GM12878 (cell line): ENCODE measurements around the gene LMNTD2. TPM values are rescaled to one million over a fixed set of nuclear protein-coding genes. Genes with fewer than 3 reads are reported as not detected.

Source experiments
- BCL11A ChIP-seq: IDR thresholded peaks from 2 replicates; pipeline ENCODE4 v1.6.1; 2011; ENCODE audit warnings: low read depth, low read length
- BCLAF1 ChIP-seq: fragments of 450-650 bp; IDR thresholded peaks from 2 replicates; pipeline ENCODE4 v1.6.1; 2017; ENCODE audit warnings: antibody characterized with exemption, mild to moderate bottlenecking, moderate library complexity
- CHD4 ChIP-seq: fragments of 200-600 bp; sonication (generic); IDR thresholded peaks from 2 replicates; pipeline ENCODE4 v1.6.1; 2016; ENCODE audit warnings: mild to moderate bottlenecking
- DPF2 ChIP-seq: fragments of 450-650 bp; IDR thresholded peaks from 2 replicates; pipeline ENCODE4 v1.6.1; 2017; ENCODE audit warnings: mild to moderate bottlenecking
- EZH2 ChIP-seq: IDR thresholded peaks from 2 replicates; pipeline ENCODE4 v1.6.1; 2012; ENCODE audit warnings: low read depth, mild to moderate bottlenecking, control low read depth, inconsistent platforms, low read length, borderline replicate concordance; ENCODE audit not compliant: control insufficient read depth
- IKZF1 ChIP-seq: fragments of 450-650 bp; conservative IDR thresholded peaks from 2 replicates; pipeline ENCODE4 v1.6.1; 2017; ENCODE audit warnings: antibody characterized with exemption, mild to moderate bottlenecking
- LARP7 ChIP-seq: fragments of 450-650 bp; IDR thresholded peaks from 2 replicates; pipeline ENCODE4 v1.6.1; 2017; ENCODE audit warnings: mild to moderate bottlenecking
- NFYB ChIP-seq: IDR thresholded peaks from 2 replicates; pipeline ENCODE4 v1.6.1; 2011; ENCODE audit warnings: low read depth, mild to moderate bottlenecking, low read length, improper control_type of control experiment, moderate library complexity; ENCODE audit not compliant: insufficient read depth
- PAX5 ChIP-seq: IDR thresholded peaks from 2 replicates; pipeline ENCODE4 v1.6.1; 2011; ENCODE audit warnings: low read depth, low read length, borderline replicate concordance
- PKNOX1 ChIP-seq: fragments of 450-650 bp; IDR thresholded peaks from 2 replicates; pipeline ENCODE4 v1.6.1; 2016; ENCODE audit warnings: mild to moderate bottlenecking
- POLR2A ChIP-seq: IDR thresholded peaks from 2 replicates; pipeline ENCODE4 v1.6.1; 2011; ENCODE audit warnings: low read depth, mild to moderate bottlenecking, low read length
- RELB ChIP-seq: fragments of 450-650 bp; IDR thresholded peaks from 2 replicates; pipeline ENCODE4 v1.6.1; 2017; ENCODE audit warnings: low read depth, mild to moderate bottlenecking, moderate library complexity
- SMARCA5 ChIP-seq: fragments of 450-650 bp; IDR thresholded peaks from 2 replicates; pipeline ENCODE4 v1.6.1; 2017; ENCODE audit warnings: mild to moderate bottlenecking
- TCF12 ChIP-seq: IDR thresholded peaks from 2 replicates; pipeline ENCODE4 v1.6.1; 2011; ENCODE audit warnings: low read depth, mild to moderate bottlenecking, low read length
- ZNF217 ChIP-seq: fragments of 450-650 bp; IDR thresholded peaks from 2 replicates; pipeline ENCODE4 v1.6.1; 2017; ENCODE audit warnings: antibody characterized with exemption, mild to moderate bottlenecking
- ZNF687 ChIP-seq: fragments of 450-650 bp; IDR thresholded peaks from 2 replicates; pipeline ENCODE4 v1.6.1; 2017; ENCODE audit warnings: mild to moderate bottlenecking, moderate library complexity
- polyA plus RNA-seq, 11 experiments: library from polyadenylated mRNA; depleted of rRNA in 4 of 11; unstranded in 6 of 11; stranded (reverse) in 5 of 11; fragments of >200 nt; fragmentation: Nextera tagmentation in 4 of 11; fragmentation: Illumina TruSeq in 1 of 11; extraction: Ambion mirVana in 4 of 11; extraction: Trizol in 1 of 11; gene quantifications; 1 replicate in 1 of 11; 2 replicates in 10 of 11; pipeline versions ENCODE4 v1.2.1 to v1.2.3, GENCODE V29; 2011 to 2016; ENCODE audit warnings: inconsistent platforms in 2 of 11, missing spikeins in 2 of 11, low read depth in 1 of 11
- total RNA-seq, 4 experiments: library from RNA; depleted of rRNA in 3 of 4; stranded (reverse); fragments of >200 nt in 3 of 4; fragmentation: Illumina TruSeq in 1 of 4; extraction: Trizol in 1 of 4; gene quantifications; 2 replicates each; pipeline versions ENCODE4 v1.2.1 to v1.2.3, GENCODE V29; 2013 to 2021

Gene LMNTD2
- total and polyA plus RNA-seq, 10 of the 15 experiments (the other 5 are each of a cell fraction or from before 2014, with no cell fraction given): 0.22 to 4.1 (median 1.3) TPM; not detected in 2

- TF ChIP-seq RELB: no peak
- no peak for TF ChIP-seq NFYB
- TF ChIP-seq POLR2A: 0 out of 2 replicates have a peak, but pooled peaks have one; percentile 15
- no peak for TF ChIP-seq BCL11A
- 0 out of 2 replicates have a peak, but pooled peaks have one; percentile 18 for TF ChIP-seq PAX5
- TF ChIP-seq EZH2: no peak
- TF ChIP-seq ZNF687: 0 out of 2 replicates have a peak, but pooled peaks have one; percentile 30
- no peak for TF ChIP-seq TCF12
- TF ChIP-seq ZNF217: peak; percentile 60; the same call in 1 of the 2 replicates
- TF ChIP-seq PKNOX1: no peak
- 0 out of 2 replicates have a peak, but pooled peaks have one; percentile 3 for TF ChIP-seq SMARCA5
- TF ChIP-seq BCLAF1: no peak
- TF ChIP-seq CHD4: no peak
- peak; percentile 93; the same call in 1 of the 2 replicates for TF ChIP-seq LARP7
- peak; percentile 46 for TF ChIP-seq IKZF1
- peak; percentile 33 for TF ChIP-seq DPF2
Measured at GRCh38 chr11:561148-562003, 838 bp upstream of the LMNTD2 start (continued).
